Globus pallidus (tissue), 1 donor: Measurements from ENCODE around the gene ENPP3.
A peak's percentile ranks its signal among the peaks of the same experiment; 100 is the strongest.
"Not testable (repeated sequence)": the region's sequence is repeated elsewhere in the genome, so short reads cannot be mapped to it uniquely, and the experiment has no call there.

Experiments used
- DNase-seq: peaks from one replicate; pipeline ENCODE4 v3.0.0-alpha.2; 2015; ENCODE audit warnings: low spot score

ENPP3 gene

DNA sequence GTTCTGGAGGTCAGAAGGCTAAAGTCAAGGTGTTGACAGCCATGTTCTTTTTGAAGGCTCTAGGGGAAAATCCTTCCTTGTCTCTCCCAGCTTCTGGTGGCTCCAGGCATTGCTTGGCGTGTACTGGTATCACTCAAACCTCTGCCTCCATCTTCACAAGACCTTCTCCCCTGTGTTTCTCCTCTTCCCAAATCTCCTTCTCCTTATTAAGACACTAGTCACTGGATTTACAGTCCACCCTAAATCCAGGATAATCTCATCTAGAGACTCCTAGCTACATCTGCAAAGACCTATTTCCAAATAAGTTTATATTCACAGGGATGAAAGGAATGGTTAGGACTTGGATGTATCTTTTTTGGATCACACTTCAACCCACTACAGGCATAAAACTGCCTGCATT is 99.7 kb downstream of the ENPP3 start:
- DNase-seq = no peak

- no peak for DNase-seq
These were observed 102.0 kb downstream of the ENPP3 start for GRCh38 chr6:131739136-131739535.

DNA sequence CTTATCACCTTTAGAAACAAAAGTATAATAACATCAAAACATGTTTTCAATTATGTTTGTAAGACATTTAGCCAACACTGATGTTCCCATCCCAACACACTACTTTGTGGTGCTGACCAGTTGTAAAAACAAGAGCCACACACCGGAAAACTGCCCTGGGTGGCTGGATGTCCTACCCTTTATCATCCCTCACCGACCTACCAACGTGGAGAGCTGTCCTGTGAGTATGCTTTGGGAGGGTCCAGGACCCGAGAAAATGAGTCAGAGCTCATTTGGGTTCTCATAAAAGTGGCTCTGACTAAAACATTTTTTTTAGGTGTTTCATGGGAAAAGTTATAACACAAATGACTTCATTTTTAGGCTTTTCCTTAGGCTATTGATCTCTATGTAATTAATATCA is 103.1 kb downstream of the ENPP3 start:
- DNase-seq = no peak

DNA sequence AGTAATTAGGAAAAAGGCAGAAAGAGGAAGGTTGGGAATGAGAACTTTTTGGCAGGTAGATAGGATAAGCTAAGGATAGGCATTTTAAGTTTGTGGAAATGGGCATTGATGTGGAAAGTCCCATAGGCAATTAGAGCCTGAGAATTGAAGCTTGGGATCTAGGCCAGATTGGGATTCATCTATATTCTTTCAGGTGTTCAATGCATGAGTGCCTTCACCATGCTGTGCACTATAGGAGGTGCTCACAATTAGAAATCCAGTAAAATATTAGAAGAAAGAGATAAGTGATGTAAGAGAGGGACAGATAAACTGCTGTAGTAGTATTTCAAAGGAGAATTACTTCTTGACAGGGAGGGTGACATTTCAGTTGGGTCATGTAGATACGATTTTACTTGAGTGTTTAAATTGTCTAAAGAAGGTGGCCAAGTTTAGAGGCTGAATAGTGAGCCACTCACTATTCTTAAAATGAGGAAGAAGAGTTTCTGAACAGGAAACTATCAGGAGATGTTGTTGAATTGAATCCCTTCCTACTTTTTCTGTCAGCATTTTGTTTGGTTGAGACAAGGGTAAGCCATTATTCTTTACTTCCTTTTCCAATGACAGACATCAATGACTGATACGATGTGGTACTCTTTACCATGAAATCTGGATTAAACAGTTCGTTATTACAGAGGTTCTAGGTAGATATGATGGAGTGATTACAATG is 104.7 kb downstream of the ENPP3 start:
- DNase-seq = peak; percentile 33

DNA sequence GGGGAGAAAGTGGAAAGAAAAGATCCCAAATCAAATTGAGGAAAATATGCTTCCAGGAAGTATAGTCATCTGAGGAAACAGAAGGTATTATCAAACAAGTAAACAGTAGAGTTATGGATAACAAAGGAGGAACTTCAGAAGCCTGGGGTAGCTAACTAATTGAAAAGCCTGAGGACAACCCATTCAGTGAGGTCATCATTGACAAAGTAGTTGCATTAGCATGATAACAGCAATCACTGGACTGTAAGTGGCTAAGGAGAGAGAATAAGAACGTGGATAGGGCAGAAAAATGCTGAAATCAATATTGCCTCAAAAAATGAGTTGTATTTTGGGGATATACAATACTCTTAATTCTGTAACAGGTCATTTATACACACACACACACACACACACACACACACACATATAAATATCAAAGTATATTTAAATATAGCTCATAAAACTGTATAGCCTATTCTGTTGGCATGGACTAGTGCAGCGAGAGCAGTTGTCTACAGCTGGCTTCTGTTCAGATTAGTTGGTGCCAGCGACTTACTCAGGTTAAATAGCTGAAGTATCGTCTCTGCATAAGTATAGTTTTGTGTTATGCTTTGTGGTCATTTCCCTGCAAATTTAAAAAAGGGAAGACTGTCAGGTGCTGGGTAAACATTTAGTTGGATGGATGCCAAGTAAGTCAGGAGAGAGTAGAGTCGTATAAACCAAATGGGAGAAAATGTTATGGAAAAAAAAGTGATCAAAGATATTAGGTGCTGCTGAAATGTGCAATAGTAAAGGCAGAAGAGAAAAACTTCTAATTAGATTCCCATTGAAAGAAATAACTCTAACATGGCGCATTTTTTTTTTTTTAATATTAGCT is 107.6 kb downstream of the ENPP3 start:
- no peak for DNase-seq

DNA sequence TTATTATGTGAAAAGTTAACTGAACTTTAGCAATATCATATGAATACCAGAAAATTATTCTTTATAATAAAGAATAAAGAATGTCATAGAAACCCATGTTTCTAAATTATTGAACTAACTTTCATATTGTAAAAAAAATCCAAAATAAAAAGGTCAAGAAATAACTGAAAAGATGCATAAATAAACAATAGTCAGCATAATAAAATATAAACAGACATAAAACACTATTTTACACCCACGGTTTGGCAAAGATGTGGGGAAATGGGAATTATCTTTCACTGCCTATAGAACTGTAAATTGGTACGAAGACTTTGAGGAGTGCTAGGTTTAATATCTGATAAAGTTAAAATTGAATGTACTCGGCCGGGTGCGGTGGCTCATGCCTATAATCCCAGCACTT is 108.4 kb downstream of the ENPP3 start:
- DNase-seq = no peak

DNA sequence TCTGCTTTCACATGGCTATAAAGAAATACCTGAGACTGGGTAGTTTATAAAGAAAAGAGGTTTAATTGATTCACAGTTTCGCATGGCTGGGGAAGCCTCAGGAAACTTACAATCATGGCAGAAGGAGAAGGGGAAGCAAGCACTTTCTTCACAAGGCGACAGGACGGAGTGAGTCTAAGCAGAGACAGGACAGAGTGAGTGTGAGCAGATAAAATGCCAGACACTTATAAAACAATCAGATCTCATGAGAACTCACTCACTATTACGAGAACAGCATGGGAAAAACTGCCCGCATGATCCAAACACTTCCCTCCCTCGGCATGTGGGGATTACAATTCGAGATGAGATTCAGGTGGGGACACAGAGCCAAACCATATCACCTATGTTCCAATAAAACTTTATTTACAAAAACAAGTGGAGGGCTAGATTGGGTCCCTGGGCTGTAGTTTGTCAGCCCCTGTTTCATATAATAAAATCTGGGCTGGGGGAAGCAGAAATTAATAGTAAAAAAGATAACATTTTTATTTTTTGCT is 110.8 kb downstream of the ENPP3 start:
- DNase-seq = no peak

- DNase-seq = no peak
These were observed 111.9 kb downstream of the ENPP3 start for GRCh38 chr6:131749023-131749422.

GRCh38 chr6:131751012-131751715 is 114.1 kb downstream of the ENPP3 start:
- not testable (repeated sequence) for DNase-seq

GRCh38 chr6:131754088-131754487 is 117.0 kb downstream of the ENPP3 start:
- DNase-seq = no peak

- DNase-seq = no peak
These were observed 117.8 kb downstream of the ENPP3 start for GRCh38 chr6:131754715-131755567.

- no peak for DNase-seq
These were observed 118.5 kb downstream of the ENPP3 start for GRCh38 chr6:131755597-131755996.

DNA sequence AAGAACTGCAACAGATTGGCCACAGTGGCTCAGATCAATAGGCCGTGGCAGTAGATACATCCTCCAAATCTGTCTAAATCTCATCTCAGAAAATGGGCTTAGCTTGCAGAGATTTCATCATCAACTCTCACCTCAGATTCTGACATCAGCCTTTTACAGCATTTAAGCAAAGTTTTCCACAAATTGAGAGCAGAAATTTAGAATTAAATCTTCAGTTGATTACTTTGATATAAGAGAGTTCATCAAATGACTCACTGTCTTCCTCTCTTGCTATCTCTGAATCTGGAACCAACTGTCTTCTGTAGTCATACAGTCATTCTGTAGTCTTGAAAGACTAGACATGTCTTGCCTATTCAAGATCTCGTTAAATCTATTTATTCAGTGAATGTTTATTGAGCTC is 118.9 kb downstream of the ENPP3 start:
- DNase-seq = no peak

DNA sequence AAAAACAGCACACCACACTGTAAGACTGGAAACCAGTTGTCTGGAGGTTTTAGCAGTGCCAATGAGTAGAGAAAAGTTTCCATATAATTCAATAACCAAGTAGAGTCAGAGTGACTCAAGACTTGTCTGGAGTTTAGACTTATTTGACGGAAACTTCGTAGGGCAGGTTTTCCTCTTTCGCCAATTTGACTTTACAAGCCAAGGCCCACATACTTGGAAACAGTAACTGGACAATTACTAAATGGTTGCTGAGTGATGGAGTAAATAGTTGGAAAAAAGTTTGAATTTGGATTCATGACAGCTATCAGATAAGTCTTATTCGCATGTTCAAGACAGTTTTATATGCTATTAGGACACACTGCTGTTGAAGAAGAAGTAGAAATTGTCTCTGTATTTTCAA is 121.8 kb downstream of the ENPP3 start:
- DNase-seq = no peak

GRCh38 chr6:131761060-131761761 is 124.1 kb downstream of the ENPP3 start:
- no peak for DNase-seq

DNA sequence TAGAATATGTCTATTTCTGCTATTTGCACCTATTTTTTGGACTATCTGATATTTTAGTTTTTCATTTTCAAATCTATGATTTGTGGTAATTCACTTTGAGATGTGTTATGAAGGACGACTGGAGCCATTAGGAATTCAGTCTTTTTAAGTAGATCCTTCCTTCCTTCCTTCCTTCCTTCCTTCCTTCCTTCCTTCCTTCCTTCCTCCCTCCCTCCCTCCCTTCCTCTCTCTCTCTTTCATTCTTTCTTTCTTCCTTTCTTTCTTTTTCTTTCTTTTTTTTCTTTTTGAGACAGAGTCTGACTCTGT is 124.6 kb downstream of the ENPP3 start:
- DNase-seq = no peak

GRCh38 chr6:131762984-131763383 is 125.9 kb downstream of the ENPP3 start:
- DNase-seq = no peak

- no peak for DNase-seq
These were observed 126.6 kb downstream of the ENPP3 start for GRCh38 chr6:131763749-131764148.

DNA sequence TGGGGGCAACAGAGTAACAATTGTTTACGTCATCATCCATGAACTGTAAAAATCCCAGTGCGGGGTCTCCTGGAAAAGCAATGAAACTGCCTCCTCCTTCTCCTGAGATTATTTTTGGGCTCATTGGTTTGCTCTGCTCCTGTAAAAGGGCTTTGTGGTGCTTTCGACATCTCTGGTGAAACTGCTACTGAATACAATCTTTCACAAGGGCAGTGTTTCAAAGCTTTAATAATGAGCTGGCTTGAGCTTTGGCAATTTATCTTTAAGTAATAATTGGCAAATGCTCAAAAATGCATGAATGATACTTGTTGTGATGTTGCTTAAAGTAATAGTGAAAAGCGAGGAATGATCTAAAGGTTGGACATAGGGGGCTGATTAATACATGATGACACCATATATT is 127.2 kb downstream of the ENPP3 start:
- no peak for DNase-seq

DNA sequence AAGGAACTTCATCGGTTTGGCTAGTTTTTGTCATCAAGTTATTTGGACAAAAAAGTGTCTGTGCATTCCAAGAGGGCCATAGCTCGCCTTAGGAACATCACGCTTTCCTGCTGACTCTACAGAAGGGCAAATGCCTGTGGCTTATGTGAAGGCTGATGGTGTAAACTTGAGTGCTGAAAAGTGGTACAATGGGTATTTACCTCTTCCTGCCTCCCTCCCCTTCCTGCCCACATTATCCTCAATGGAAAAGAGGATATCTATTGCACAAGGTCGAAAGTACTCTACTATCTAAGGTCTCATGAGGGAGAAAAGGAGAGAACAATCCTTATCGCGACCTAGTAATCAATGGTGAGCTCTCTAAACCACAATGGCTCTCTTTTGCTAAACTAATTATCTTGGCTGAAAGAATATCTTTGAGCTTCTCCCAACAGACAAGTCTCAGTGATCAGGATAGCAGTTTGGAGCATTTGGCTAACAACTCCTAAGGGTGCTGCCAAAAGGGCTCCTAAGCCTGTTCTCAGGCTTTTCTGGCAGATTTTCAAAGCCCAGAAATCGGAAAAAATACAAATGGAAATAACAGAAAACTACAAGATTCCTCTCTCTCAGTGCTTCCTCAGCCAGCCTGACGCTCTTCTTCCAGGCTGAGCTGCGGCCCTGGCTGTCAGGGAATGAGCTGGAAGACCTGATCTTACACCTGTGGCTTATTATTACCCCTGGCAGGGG is 128.1 kb downstream of the ENPP3 start:
- DNase-seq = no peak

DNA sequence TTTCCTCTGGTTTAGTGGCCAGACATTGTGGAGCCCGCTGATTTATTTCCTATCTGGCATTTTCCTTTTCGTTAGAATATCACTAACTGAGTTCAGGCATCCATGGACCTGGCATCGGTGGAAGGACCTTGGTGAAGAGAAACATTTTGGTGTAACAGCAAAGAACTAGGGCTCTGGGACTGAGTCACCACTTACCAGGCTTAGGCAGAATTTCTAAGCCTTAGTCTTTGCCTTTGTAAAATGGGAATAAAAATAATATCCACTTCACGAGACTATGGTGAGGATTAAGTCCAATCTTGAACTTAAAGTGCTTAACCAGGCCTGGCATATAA is 128.7 kb downstream of the ENPP3 start:
- DNase-seq = no peak
